Measurements from ENCODE around the gene EFNA2.
A peak's percentile ranks its signal among the peaks of the same experiment; 100 is the strongest.
"Not testable (repeated sequence)": the region's sequence is repeated elsewhere in the genome, so short reads cannot be mapped to it uniquely, and the experiment has no call there.

Gene EFNA2

DNA sequence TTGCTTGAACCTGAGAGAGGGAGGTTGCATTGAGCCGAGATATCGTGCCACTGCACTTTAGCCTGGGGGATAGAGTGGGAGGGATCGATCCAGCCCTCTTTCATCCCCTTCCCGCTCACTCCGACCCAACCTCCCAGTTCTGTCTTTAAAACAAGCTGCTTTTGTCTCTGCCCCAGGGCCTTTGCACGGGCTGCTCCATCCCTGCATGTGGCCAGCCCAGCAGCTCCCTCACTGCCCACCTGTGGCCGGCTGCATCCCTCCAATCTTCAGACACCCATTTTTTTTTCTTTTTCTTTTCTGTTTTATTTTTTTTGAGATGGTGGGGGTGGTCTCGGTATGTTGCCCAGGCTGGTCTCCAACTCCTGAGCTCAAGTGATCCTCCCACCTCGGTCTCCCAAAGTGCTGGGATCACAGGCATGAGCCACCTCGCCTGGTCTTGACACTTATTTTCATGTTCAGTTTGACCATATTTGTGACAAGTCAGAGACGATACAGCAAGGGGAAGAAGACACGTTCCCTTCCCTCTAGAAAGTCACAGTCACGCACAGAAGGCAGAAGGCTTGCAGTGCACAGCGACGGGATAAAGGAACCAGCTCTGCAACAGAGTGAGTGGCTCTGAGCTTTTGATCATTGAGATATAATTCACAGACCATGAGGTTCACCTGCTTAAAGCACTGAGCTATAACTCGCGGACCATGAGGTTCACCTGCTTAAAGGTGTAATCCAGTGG lies 31.8 kb downstream of the EFNA2 start:
- no peak for DNase-seq (ENCODE audit: low read depth, low spot score)

DNA sequence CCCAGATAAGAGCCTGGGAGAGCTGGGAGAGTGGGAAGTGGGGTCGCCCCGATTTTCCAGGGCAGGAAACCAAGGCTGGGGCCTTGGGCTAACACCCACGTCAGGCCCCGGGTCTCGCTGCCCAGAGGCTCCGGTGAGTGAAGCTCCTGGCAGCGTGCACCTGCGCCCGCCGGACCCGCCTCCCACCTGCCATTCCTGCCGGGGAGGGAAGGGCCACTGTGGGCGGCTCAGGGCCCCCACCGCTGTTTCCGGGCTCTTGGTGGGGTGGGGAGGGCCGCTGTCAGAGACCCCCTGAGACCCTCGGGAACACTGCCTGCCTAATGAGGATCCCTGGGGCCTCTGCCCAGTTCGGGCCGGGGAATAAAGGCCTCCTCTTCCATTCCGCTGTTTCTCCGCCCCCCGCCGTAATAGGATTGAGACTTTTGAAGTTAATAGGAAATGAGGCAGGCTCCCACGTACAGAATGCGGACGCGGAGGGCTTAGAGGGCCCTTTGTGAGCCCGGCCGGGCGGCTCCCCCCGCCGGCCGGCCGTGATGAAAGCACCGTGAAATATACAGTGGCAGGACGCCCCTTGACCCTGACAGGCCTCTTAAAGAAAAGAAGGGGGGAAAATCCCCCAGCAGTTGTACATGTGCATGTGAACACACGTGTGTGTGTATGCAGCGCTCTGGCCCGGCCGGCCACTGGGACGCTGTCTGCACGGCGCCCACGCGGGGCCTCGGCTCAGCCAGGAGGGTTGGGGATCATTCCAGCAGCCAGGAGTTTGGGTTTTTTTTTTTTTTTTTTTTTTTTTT lies 33.2 kb downstream of the EFNA2 start:
- no peak for DNase-seq (ENCODE audit: low read depth, low spot score)

DNA sequence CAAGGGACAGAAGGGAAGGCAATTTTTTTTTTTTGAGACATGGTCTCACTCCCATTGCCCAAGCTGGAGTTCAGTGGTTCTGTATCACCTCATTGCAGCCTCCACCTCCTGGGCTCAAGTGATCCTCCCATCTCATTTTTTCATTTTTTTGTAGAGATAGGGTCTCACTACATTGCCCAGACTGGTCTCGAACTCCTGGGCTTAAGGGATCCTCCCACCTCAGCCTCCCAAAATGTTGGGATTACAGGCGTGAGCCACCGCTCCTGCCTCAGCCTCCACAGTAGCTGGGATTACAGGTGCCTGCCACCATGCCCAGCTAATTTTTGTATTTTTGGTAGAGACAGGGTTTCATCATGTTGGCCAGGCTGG lies 34.6 kb downstream of the EFNA2 start:
- not testable (repeated sequence) for DNase-seq (ENCODE audit: low read depth, low spot score)

DNA sequence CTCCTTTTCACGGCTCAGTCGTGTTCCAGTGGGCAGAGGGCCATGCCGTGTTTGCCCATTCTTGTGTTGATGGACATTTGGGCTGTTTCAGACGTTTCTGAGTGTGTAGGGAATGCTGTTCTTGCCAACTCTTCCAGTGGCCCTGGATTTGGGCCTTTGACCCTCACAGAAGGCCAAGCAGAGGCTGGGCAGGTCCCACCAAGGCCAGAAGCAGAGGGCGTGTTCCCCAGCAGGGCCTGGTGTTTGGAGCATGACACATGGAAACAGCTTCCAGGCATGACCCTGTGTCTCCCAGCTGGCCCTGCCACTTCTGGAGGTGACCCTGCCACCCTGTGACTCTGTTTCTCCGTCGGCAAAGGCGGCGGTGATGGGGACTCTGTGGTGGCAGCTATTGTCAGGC lies 35.9 kb downstream of the EFNA2 start:
- no peak for DNase-seq (ENCODE audit: low read depth, low spot score)

DNA sequence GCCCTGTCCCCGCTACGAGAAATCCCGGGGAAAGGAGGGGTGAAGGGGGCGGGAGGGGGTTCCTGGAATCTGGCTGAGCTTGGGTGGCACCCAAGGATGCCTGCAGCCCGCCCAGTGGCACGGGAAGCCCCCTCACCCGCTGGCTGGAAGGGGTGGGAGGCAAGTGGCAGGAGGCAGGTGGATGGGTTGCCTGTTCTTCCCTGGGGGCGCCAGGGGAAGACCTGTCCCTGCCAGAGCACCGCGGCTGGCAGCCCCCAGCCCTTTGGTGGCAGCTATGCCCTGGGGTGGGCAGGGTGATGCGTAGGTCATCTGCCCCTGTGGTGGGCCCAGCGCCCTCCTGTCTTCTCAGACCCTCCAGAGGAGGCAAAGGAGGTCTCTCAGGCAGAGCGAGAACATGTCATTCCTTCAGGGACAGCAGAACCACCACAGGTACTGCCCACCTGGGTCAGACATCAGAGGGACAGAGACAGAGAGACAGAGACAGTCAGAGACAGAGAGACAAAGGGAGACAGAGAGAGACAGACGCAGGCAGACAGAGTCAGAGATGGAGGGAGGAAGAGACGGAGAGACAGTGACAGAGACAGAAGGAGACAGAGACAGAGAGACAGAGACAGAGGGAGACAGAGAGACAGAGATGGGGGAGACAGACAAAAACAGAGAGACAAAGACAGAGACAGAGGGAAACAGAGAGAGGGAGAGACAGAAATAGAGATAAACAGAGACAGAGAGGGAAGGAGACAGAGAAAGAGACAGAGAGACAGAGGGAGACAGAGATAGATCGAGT lies 36.7 kb downstream of the EFNA2 start:
- DNase-seq (ENCODE audit: low read depth, low spot score): no peak

DNA sequence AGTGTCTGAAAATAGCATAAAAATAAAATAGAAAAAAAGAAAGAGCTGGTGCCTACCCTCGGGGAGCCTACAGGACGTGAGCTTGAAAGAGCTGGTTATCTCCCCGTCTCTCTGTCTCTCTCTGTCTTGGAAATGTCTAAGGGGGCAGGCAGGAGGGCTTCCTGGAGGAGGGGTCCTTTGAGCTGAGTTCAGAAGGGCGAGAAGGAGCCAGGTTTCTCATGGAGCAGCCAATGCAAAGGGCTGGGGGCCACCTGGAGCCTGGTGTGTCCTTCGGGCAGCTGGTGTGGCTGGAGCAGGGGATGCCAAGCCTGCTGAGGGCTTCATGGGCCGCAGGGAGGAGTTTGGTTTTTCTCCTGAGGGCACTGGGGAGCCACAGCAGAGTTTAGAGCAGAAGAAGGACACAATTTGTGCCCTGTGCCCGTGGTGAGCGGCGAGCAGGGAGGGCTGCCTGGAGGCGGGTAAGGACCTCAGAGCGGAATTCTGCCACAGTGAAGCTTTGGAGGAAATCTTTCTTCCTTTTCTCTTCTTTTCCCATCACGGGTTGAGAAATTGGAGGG lies 38.7 kb downstream of the EFNA2 start:
- no peak for DNase-seq (ENCODE audit: low read depth, low spot score)

DNA sequence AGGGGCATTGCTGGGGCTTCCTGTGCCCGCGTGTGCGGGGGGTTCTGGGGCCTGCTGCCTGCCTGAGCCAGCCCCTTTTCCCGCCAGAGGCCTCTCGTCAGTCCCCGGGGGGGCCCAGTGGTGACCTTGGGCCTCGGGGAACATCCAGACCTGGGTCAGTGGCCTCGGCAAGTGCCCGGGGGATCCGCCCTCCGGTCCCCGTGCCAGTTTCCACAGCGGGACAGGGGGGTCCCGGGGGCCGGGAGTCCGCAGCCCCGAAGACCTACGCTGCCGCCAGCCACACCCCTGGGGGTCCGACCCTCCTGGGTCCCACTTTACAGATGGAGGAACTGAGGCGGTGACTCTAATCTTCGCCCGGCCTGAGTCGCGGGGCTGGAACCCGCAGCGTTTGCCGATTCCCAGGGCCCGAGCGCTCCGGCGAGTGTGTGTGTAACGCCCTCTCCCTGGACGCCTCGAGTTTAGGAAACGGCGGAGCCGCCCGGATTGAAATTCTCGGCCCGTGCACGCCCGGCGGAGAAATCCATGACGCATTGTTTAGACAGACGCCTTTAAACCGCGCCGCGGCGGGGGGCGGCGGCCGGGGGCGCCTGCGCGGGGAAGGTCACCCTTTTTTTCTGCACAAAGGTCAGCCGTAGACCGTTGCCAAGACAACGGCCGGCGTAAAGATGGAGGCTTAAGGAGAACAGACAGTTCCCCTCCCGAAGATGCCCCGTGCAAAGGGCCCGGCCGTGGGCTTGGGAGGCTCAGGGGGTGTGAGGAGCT lies 39.3 kb downstream of the EFNA2 start:
- peak; percentile 72 for DNase-seq (ENCODE audit: low read depth, low spot score)

DNA sequence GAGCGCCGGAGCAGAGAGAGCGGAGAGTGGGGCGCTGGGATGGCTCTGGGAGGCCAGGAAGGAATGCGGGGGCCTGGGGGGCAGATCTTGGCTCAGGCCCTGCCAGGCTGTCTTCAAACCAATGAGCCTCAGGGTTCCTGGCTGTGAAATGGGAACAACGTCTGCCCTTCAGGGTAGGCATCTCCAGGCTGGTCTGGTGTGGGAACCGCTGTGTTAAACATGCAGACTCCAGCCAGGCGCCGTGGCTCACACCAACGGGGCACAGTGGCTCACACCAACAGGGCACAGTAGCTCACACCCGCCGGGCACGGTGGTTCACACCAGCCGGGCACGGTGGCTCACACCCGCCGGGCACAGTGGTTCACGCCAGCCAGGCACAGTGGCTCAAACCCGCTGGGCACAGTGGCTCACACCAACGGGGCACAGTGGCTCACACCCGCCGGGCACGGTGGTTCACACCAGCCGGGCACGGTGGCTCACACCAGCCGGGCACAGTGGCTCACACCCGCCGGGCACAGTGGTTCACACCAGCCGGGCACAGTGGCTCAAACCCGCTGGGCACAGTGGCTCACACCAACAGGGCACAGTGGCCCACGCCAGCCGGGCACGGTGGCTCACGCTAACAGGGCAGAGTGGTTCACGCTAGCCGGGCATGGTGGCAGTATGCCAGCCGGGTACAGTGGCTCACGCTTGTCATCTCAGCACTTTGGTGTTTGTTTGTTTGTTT lies 40.1 kb downstream of the EFNA2 start:
- DNase-seq (ENCODE audit: low read depth, low spot score): no peak

DNA sequence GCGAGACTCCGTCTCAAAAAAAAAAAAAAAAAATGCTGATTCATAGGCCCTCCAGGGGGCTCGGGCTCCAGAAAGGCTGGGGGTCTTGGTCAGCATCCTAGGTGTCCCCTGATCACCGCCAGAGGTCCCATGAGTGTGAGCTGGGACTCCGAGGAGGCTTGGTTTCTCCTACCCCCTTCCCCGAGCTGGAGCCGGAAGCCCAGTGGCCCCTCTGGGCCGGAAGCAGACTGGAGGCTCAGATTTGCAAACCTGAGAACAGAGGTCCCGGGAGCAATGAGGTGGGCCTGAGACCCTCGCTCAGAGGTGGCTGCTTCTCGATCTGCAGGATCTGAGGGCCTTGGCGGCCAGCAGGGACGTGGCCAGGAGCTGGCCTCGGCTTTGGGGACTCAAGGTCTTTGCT lies 41.5 kb downstream of the EFNA2 start:
- DNase-seq (ENCODE audit: low read depth, low spot score): no peak

DNA sequence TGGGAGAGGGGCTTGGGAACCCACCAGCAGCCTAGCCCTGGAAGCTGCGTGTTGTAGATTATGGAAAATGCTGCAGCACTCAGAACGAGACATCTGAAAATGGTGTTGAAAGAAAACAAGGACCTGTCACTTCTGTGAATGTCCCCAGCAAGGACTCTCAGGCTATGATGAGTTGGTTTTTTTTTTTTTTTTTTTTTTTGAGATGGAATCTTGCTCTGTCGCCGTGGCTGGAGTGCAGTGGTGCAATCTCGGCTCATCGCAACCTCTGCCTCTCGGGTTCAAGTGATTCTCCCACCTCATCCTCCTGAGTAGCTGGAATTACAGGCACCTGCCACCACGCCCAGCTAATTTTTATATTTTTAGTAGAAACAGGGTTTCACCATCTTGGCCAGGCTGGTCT lies 46.5 kb downstream of the EFNA2 start:
- DNase-seq (ENCODE audit: low read depth, low spot score): not testable (repeated sequence)

DNA sequence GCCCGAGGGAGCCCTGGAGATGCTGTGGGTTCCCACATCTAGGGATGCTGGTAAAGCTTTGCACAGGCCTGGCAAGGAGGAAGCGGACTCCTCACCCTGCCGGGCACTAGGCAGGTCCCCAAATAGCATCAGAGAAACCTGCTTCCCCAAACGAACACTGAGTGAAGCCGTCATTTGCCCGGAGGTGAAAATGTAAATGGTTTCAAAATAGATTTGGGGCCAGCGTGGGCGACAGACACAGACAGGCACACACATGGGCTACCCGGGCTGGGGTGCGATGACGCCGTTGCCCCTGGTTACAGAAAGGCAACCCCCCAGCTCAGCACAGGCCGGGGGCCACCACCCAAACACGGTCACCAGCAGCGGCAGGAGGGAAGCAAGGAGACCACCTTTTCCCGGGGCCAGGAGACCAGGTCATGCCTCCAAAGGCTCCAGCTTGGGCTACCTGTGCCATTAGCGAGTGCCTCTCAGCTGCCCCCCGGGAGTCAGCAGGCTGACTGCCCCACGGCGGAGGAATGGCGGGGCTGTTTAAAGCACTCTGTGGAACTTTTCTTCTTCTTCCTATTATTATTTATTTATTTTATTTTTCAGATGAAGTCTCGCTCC lies 50.5 kb downstream of the EFNA2 start:
- no peak for DNase-seq (ENCODE audit: low read depth, low spot score)

DNA sequence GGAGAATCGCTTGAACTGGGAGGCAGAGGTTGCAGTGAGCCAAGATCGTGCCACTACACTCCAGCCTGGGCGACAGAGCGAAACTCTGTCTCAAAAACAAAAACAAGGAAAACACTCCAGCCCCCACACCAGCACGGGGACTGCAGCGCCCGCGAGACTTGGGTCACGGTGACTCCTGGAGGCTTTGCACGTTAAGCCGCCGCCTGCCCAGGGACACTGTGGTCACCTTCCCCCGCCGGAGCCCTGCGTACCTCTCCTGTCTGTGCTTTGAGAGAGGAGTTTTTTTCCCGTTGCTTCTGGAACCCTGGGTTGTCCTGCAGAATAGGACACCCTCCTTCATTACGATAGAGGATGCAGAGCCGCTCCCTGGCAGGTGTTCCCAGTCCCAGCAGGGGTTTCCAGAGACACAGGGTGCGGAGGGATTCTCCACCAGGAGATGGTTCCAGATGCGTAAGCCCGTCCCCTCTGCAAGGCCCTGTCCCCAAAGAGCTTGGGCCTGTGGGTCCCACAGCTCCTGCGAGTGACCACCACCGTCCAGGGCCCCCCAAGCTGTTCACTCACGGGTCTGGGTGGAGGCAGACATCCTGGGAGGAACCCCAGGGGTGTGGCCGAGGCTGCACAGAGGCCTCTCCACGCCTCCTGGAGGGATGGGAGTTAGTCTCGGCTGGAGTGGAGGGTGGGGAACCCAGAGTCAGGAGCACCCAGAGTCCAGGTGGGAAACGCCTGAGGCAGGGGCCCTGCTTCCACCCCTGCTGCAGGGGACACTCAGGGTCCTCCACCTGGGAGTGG lies 55.2 kb downstream of the EFNA2 start:
- no peak for DNase-seq (ENCODE audit: low read depth, low spot score)

DNA sequence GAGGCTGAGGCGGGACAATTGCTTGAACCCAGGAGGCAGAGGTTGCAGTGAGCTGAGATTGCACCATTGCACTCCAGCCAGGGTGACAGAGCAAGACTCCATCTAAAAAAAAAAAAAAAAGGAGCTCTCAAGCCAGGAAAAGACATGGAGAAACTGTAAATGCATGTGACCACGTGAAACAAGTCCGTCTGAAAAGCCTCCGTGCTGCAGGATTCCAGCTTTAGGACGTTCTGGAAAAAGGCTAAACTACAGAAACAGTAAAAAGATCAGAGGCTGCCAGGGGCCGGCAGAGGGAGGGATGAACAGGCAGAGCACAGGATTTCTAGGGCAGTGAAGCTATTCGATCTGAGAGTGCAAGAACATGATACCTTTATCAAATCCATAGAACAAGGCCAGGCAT lies 57.4 kb downstream of the EFNA2 start:
- no peak for DNase-seq (ENCODE audit: low read depth, low spot score)

DNA sequence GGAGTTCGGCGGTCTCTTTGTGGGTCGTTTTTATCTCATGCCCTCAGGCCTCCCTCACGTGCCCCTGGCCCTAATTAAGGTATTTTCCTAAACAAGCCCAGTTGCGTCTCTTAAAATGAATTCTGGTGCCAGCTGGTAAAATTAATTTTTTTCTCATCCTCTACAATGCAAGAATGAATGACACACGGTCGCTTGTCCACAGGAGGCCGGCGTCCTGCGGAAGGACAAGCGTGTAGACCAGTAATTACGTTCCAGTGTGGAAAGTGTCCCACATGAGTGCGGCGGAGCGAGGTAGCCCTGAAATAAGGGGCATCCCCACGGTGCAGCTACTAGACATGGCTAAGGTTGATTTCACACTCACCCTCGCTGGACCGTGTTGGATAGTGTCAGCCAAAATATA lies 63.5 kb downstream of the EFNA2 start:
- no peak for DNase-seq (ENCODE audit: low read depth, low spot score)

DNA sequence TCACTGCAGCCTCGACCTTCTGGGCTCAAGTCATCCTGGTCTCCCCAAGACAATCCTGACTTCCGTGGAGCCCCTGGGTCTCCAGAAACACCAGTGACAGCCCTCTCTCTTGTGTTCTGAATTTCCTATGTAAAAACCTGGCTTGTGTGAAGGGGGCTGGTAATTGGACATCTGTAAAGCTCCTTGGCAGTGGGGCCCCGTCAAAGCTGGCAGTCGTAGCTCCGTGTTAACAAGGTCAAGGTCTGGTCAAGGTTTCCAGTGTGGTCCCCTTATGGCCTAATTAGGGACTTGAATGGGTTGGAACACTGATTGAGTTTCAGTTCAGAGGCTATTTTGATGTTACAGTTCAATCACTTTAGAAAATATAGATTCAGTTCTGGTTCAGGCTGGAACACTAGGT lies 65.2 kb downstream of the EFNA2 start:
- DNase-seq (ENCODE audit: low read depth, low spot score): no peak
